Naive thymus-derived CD4-positive, alpha-beta T cell (primary cell): ENCODE measurements around the gene IGSF9B. TPM values are rescaled to one million over a fixed set of nuclear protein-coding genes. Genes with fewer than 3 reads are reported as not detected.

Experiments
- ATAC-seq: fragments of 150-1000 bp; cut with Tn5 transposase; 2 replicates; pipeline ENCODE4 v1.10.0; 2021; ENCODE audit warnings: mild to moderate bottlenecking, moderate library complexity
- CTCF ChIA-PET: fragments of 350-600 bp; sonication (Branson Sonifier 250); formaldehyde crosslinking; loops from one replicate; lab custom pipeline; 2021; ENCODE audit warnings: antibody characterized with exemption; lab: Charles Lee
- POLR2A ChIA-PET: fragments of 350-600 bp; sonication (Branson Sonifier 250); formaldehyde crosslinking; loops from one replicate; lab custom pipeline; 2021; ENCODE audit warnings: antibody characterized with exemption, inconsistent platforms; lab: Charles Lee
- DNase-seq, 9 donors: peaks; one replicate each; pipeline versions ENCODE4 v3.0.0 to v3.0.0-alpha.2; 2020 to 2022; ENCODE audit warnings: mixed read lengths in 1 of 9
- H3K27ac ChIP-seq: one replicate; pipeline ENCODE4 v1.7.0; 2013; ENCODE audit warnings: mild to moderate bottlenecking, low read depth, low read length, moderate library complexity
- H3K27me3 ChIP-seq, 2 donors: one replicate each; pipeline ENCODE4 v1.7.0; 2013; ENCODE audit warnings: low read length in 2 of 2, mild to moderate bottlenecking in 2 of 2, moderate library complexity in 2 of 2; ENCODE audit not compliant: control insufficient read depth in 2 of 2, insufficient read depth in 2 of 2
- H3K36me3 ChIP-seq, 3 experiments: 1 replicate in 2 of 3; 2 replicates in 1 of 3; pipeline ENCODE4 v1.7.0; 2013; ENCODE audit warnings: low read length in 3 of 3, mild to moderate bottlenecking in 3 of 3, moderate library complexity in 1 of 3; ENCODE audit not compliant: insufficient read depth in 3 of 3, control insufficient read depth in 2 of 3
- H3K4me1 ChIP-seq, 2 donors: one replicate each; pipeline ENCODE4 v1.7.0; 2013; ENCODE audit warnings: low read length in 2 of 2, mild to moderate bottlenecking in 2 of 2, moderate library complexity in 1 of 2; ENCODE audit not compliant: control insufficient read depth in 2 of 2, insufficient read depth in 2 of 2
- H3K4me3 ChIP-seq: 2 replicates; pipeline ENCODE4 v1.7.0; 2013; ENCODE audit warnings: mild to moderate bottlenecking, low read length
- H3K9me3 ChIP-seq, 3 experiments: 1 replicate in 2 of 3; 2 replicates in 1 of 3; pipeline ENCODE4 v1.7.0; 2013; ENCODE audit warnings: low read length in 3 of 3; ENCODE audit not compliant: control insufficient read depth in 2 of 3
- H3K27ac Mint-ChIP-seq, 9 donors: one replicate each; pipeline ENCODE4 v1.8.0; 2020 to 2022; ENCODE audit warnings: mixed read lengths in 9 of 9, mild to moderate bottlenecking in 8 of 9, moderate library complexity in 5 of 9, inconsistent platforms in 2 of 9
- H3K27me3 Mint-ChIP-seq, 5 donors: one replicate each; pipeline ENCODE4 v1.8.0; 2021 to 2022; ENCODE audit warnings: mixed read lengths in 5 of 5, mild to moderate bottlenecking in 1 of 5
- H3K36me3 Mint-ChIP-seq, 5 donors: one replicate each; pipeline ENCODE4 v1.8.0; 2020 to 2022; ENCODE audit warnings: mixed read lengths in 5 of 5, mild to moderate bottlenecking in 3 of 5, inconsistent platforms in 1 of 5
- H3K4me1 Mint-ChIP-seq, 7 donors: one replicate each; pipeline ENCODE4 v1.8.0; 2020 to 2022; ENCODE audit warnings: mixed read lengths in 7 of 7, mild to moderate bottlenecking in 3 of 7, inconsistent platforms in 1 of 7
- H3K4me3 Mint-ChIP-seq, 10 donors: one replicate each; pipeline ENCODE4 v1.8.0; 2020 to 2022; ENCODE audit warnings: mild to moderate bottlenecking in 10 of 10, mixed read lengths in 10 of 10, moderate library complexity in 6 of 10, inconsistent platforms in 2 of 10
- H3K9me3 Mint-ChIP-seq, 11 donors: one replicate each; pipeline ENCODE4 v1.8.0; 2020 to 2022; ENCODE audit warnings: mixed read lengths in 11 of 11, mild to moderate bottlenecking in 4 of 11, inconsistent platforms in 1 of 11, moderate library complexity in 1 of 11
- intact Hi-C, 2 donors: fragments of 100-400 bp; cut with micrococcal nuclease; formaldehyde crosslinking; loops; one replicate each; pipeline ENCODE4 v1.15.1; 2023
- polyA plus RNA-seq, 2 donors: library from polyadenylated mRNA; unstranded; fragments of 300-500 nt; fragmentation: Illumina TruSeq; gene quantifications; one replicate each; pipeline ENCODE4 v1.2.3, GENCODE V29; 2021
- total RNA-seq, 6 experiments: library from RNA in 5 of 6; stranded (reverse) in 5 of 6; gene quantifications; 1 replicate in 5 of 6; 2 replicates in 1 of 6; pipeline ENCODE4 v1.2.3 and lab custom pipeline; 2021 to 2026

IGSF9B gene
- total and polyA plus RNA-seq, 7 experiments from 2014 or later: 1.2 to 155 (median 19.3) TPM

DNA sequence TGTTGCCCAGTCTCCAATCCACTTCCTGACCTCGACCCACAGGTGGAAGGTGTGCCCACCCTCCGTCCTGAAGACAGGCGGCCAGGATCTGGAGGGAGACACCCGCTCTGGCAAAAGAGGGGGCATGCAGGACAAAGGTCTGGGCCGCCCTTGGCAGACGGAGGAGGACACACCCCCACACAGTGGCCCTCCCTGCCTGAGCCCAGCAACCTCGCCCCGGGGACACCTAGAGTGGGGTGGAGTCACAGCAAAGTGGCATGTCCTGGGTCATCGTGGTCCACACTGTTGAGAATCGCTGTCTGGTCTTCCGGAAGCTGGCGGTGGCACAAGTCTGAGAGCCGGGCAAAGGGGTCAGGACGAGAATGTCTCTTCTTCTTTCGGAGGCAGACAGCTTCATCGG is 47.9 kb downstream of the IGSF9B start:
- POLR2A ChIA-PET: no interaction called here

GRCh38 chr11:133907841-133908241 is 48.9 kb downstream of the IGSF9B start:
- H3K4me3 ChIP-seq: no peak overlapping the region
- intact Hi-C loops: no loop called here
- CTCF ChIA-PET: no interaction called here

More for the DNA sequence above, 47.9 kb downstream of the IGSF9B start:
- H3K27ac Mint-ChIP-seq: no peak overlapping the region
- CTCF ChIA-PET: no interaction called here
- intact Hi-C loops: no loop called here
- DNase-seq: no peak
- Histone ChIP-seq H3K27me3 (no peaks in the 10 kb centered on the region), H3K36me3 (peaks cover 0 to 56% (median 2%) of the 10 kb centered on the region in 3 experiments), H3K27ac (no peak overlapping the region), H3K9me3 (no peaks in the 10 kb centered on the region), H3K4me3 (no peak overlapping the region), H3K4me1 (no peaks in the 10 kb centered on the region)
- ATAC-seq: no peak
- peaks cover 0 to 5% (median 0%) of the 10 kb centered on the region in 7 donors for H3K4me1 Mint-ChIP-seq
- H3K4me3 Mint-ChIP-seq: no peak overlapping the region
- H3K36me3 Mint-ChIP-seq: peaks cover 3 to 42% (median 22%) of the 10 kb centered on the region in 5 donors
- no peaks in the 10 kb centered on the region for H3K27me3 Mint-ChIP-seq
- H3K9me3 Mint-ChIP-seq: no peaks in the 10 kb centered on the region

DNA sequence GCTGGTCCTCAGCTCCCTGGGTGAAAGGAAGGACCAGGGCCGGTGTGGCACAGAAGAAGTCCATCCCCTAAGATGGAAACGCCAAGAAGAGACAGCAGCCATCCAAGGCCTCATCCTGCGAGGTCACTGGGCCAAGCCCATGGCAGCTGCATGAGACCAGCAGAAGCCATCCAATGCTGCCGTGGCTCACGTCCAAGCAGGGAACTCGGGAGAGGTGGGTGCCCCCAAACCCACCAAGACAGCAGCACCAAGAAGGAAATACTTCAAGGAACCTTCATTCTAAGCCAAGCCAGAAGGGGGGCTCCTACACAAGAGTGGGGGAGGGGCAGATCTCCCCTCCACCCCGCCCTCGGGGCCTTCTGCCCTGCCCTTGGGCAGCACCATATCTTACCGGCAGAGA is 49.6 kb downstream of the IGSF9B start:
- Mint-ChIP-seq H3K9me3 (no peaks in the 10 kb centered on the region), H3K4me1 (peaks cover 0 to 5% (median 0%) of the 10 kb centered on the region in 7 donors), H3K27me3 (no peaks in the 10 kb centered on the region), H3K27ac (no peak overlapping the region), H3K4me3 (no peak overlapping the region), H3K36me3 (peaks cover 3 to 33% (median 22%) of the 10 kb centered on the region in 5 donors)
- no peak overlapping the region for H3K4me3 ChIP-seq
- DNase-seq (no peak), ATAC-seq (no peak)
- H3K27me3 ChIP-seq: no peaks in the 10 kb centered on the region
- POLR2A ChIA-PET: no interaction called here
- intact Hi-C loops: no loop called here
- no peaks in the 10 kb centered on the region for H3K4me1 ChIP-seq
- peaks cover 0 to 46% (median 0%) of the 10 kb centered on the region in 3 experiments for H3K36me3 ChIP-seq
- H3K9me3 ChIP-seq: no peaks in the 10 kb centered on the region
- CTCF ChIA-PET: no interaction called here
- no peak overlapping the region for H3K27ac ChIP-seq

More at GRCh38 chr11:133907841-133908241, 48.9 kb downstream of the IGSF9B start:
- ATAC-seq (no peak), DNase-seq (no peak)
- Mint-ChIP-seq H3K9me3 (no peaks in the 10 kb centered on the region), H3K4me1 (peaks cover 0 to 5% (median 0%) of the 10 kb centered on the region in 7 donors), H3K36me3 (peaks cover 3 to 39% (median 22%) of the 10 kb centered on the region in 5 donors), H3K27me3 (no peaks in the 10 kb centered on the region), H3K4me3 (no peak overlapping the region), H3K27ac (no peak overlapping the region)
- Histone ChIP-seq H3K36me3 (peaks cover 0 to 50% (median 2%) of the 10 kb centered on the region in 3 experiments), H3K27me3 (no peaks in the 10 kb centered on the region), H3K9me3 (no peaks in the 10 kb centered on the region), H3K4me1 (no peaks in the 10 kb centered on the region), H3K27ac (no peak overlapping the region)
- POLR2A ChIA-PET: no interaction called here

DNA sequence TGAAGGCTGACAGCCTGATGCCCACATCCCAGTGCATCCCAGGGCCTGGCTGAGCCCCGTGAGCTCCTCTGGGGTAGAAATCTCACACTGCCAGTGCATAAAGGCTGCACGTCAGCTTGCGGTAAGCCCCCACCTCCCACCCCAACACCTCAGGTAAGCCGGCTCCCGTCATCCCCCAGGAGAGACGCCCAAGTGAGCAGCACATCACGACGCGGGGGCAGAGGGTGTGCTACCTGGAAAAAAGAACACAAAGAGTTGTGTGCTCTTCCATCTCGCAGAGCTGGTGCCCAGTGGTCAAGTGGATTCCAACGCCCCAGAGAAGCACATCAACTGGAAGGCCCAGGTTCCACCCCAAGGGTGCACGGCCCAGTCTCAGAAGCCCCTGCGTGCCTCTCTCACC is 50.0 kb downstream of the IGSF9B start:
- Histone ChIP-seq H3K4me1 (no peaks in the 10 kb centered on the region), H3K27ac (no peak overlapping the region), H3K9me3 (no peaks in the 10 kb centered on the region), H3K4me3 (no peak overlapping the region), H3K27me3 (no peaks in the 10 kb centered on the region), H3K36me3 (peaks cover 0 to 41% (median 0%) of the 10 kb centered on the region in 3 experiments)
- Mint-ChIP-seq H3K27me3 (no peaks in the 10 kb centered on the region), H3K36me3 (peaks cover 3 to 30% (median 22%) of the 10 kb centered on the region in 5 donors), H3K9me3 (no peaks in the 10 kb centered on the region), H3K4me3 (no peak overlapping the region), H3K27ac (no peak overlapping the region), H3K4me1 (peaks cover 0 to 5% (median 0%) of the 10 kb centered on the region in 7 donors)
- CTCF ChIA-PET: no interaction called here
- DNase-seq (no peak), ATAC-seq (no peak)
- intact Hi-C loops: no loop called here
- POLR2A ChIA-PET: no interaction called here

DNA sequence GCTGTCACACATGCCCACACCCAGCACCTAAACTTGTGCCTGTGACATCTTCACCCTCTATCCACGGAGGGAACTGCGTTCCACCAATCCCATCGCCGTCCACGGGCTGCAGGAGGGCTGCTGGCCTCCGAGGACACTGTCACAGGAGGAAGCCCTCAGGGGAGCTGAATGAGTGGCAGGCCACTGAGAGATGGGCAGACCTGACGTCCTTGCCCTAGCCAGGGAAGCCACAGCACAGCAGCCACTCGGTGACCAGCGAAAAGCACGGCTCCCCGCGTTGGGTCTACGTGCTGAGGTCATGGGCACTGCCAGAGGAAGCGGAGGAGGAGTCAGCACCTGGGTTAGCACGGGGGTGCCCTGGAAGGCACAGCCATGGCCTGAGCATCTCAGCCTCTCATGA is 50.5 kb downstream of the IGSF9B start:
- no peak overlapping the region for H3K4me3 Mint-ChIP-seq
- Histone ChIP-seq H3K4me3 (no peak overlapping the region), H3K27ac (no peak overlapping the region), H3K27me3 (no peaks in the 10 kb centered on the region), H3K36me3 (peaks cover 0 to 38% (median 0%) of the 10 kb centered on the region in 3 experiments), H3K9me3 (no peaks in the 10 kb centered on the region), H3K4me1 (no peaks in the 10 kb centered on the region)
- DNase-seq (no peak), ATAC-seq (no peak)
- CTCF ChIA-PET: no interaction called here
- intact Hi-C loops: no loop called here
- no peak overlapping the region for H3K27ac Mint-ChIP-seq
- no peaks in the 10 kb centered on the region for H3K27me3 Mint-ChIP-seq
- peaks cover 0 to 5% (median 0%) of the 10 kb centered on the region in 7 donors for H3K4me1 Mint-ChIP-seq
- POLR2A ChIA-PET: no interaction called here
- peaks cover 3 to 28% (median 22%) of the 10 kb centered on the region in 5 donors for H3K36me3 Mint-ChIP-seq
- no peaks in the 10 kb centered on the region for H3K9me3 Mint-ChIP-seq

- peaks cover 0 to 33% (median 0%) of the 10 kb centered on the region in 3 experiments for H3K36me3 ChIP-seq
- Mint-ChIP-seq H3K36me3 (peaks cover 3 to 27% (median 21%) of the 10 kb centered on the region in 5 donors), H3K27ac (peak overlapping the region in 2 of 9 donors; percentile 36 to 45), H3K9me3 (no peaks in the 10 kb centered on the region), H3K4me1 (peaks cover 0 to 5% (median 0%) of the 10 kb centered on the region in 7 donors), H3K27me3 (no peaks in the 10 kb centered on the region), H3K4me3 (no peak overlapping the region)
- CTCF ChIA-PET: no interaction called here
- DNase-seq: no peak
- H3K27me3 ChIP-seq: no peaks in the 10 kb centered on the region
- H3K27ac ChIP-seq: no peak overlapping the region
- H3K4me1 ChIP-seq: no peaks in the 10 kb centered on the region
- ATAC-seq: no peak
- intact Hi-C loops: no loop called here
- POLR2A ChIA-PET: no interaction called here
- no peak overlapping the region for H3K4me3 ChIP-seq
- no peaks in the 10 kb centered on the region for H3K9me3 ChIP-seq
Measured at GRCh38 chr11:133905677-133906156, 51.1 kb downstream of the IGSF9B start.
